Bronchial smooth muscle cell (primary cell): ENCODE measurements around the gene ETV7. TPM values are rescaled to one million over a fixed set of nuclear protein-coding genes. Genes with fewer than 3 reads are reported as not detected.

Source experiments
- total RNA-seq: library from RNA; depleted of rRNA; stranded (reverse); fragments of >200 nt; gene quantifications from 2 replicates; pipeline ENCODE4 v1.2.1, GENCODE V29; 2014

ETV7 gene
- total RNA-seq = 0.47 and 1.1 TPM in 2 replicates

GRCh38 chr6:36387440-36388303 is at the start of gene ETV7:
ETV7 (minus strand) TSS chr6:36387669; CDS start chr6:36387541, 128 bp downstream.

GRCh38 chr6:36336779-36337241 is 50.7 kb downstream of the ETV7 start, which contains the start of gene BNIP5:
BNIP5 (minus strand) TSS chr6:36336888; CDS start chr6:36330690, 6,198 bp downstream.

Other genes starting within 250 kb of the ETV7 start
- gene BRPF3, start 190.9 kb downstream of the ETV7 start, total RNA-seq = 6.8 and 9.2 TPM in 2 replicates
- gene PNPLA1, start 117.6 kb downstream of the ETV7 start, total RNA-seq = not detected in 2 replicates
- under 0.01 TPM in 1 of 2 replicates, not detected in the other for gene BNIP5, start 50.8 kb downstream of the ETV7 start, total RNA-seq
- under 0.01 TPM in 1 of 2 replicates, not detected in the other for gene PXT1, start 55.2 kb upstream of the ETV7 start, total RNA-seq
- gene KCTD20, start 55.3 kb upstream of the ETV7 start, total RNA-seq = 27.6 and 37.5 TPM in 2 replicates
- 11.6 and 12.5 TPM in 2 replicates for gene STK38, start 159.8 kb upstream of the ETV7 start, total RNA-seq
- gene SRSF3, start 206.7 kb upstream of the ETV7 start, total RNA-seq = 134 and 173 TPM in 2 replicates